Measurements from ENCODE around the gene ARF6.

DNA sequence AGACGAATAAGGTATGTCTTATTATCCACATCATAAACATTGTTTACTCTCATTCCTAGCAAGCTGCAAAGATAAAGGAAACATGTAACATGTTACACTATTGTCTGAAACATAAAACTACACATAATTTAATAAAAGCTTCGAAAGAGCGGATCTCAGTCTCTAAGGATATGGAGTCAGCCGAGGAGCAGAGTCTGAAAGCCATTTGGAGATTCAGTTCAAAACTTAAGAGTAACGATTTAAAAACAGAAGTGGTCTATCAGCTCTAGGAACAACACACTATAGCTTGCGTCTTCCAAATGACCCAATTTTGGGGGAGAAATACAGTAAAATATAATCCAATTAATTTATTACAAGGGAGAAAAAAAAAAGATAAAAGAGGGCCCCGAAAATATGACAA, 41.1 kb upstream of the ARF6 start:
- TF ChIP-seq, protein P1, sequence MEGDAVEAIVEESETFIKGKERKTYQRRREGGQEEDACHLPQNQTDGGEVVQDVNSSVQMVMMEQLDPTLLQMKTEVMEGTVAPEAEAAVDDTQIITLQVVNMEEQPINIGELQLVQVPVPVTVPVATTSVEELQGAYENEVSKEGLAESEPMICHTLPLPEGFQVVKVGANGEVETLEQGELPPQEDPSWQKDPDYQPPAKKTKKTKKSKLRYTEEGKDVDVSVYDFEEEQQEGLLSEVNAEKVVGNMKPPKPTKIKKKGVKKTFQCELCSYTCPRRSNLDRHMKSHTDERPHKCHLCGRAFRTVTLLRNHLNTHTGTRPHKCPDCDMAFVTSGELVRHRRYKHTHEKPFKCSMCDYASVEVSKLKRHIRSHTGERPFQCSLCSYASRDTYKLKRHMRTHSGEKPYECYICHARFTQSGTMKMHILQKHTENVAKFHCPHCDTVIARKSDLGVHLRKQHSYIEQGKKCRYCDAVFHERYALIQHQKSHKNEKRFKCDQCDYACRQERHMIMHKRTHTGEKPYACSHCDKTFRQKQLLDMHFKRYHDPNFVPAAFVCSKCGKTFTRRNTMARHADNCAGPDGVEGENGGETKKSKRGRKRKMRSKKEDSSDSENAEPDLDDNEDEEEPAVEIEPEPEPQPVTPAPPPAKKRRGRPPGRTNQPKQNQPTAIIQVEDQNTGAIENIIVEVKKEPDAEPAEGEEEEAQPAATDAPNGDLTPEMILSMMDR (optimal IDR thresholded peaks at IDR 0.05 in 1 of 3, IDR thresholded peaks at IDR 0.05 in 1 of 3, conservative IDR thresholded peaks at IDR 0.05 in 1 of 3; ENCODE audit: extremely low read depth in 1 of 3, insufficient read depth in 2 of 3, low read length in 3 of 3): no peak
- TF ChIP-seq EZH2 (IDR thresholded peaks at IDR 0.05; ENCODE audit: low read length): no peak

Data from keratinocyte (primary cell).